IMR-90 (cell line): ENCODE data around the gene SH2D1B. TPM values are rescaled to one million over a fixed set of nuclear protein-coding genes. Genes with fewer than 3 reads are reported as not detected.

Source experiments
- ATAC-seq: fragments of 200-7000 bp; cut with Tn5 transposase; 2 replicates; pipeline ENCODE4 v1.9.1; 2020; ENCODE audit warnings: low read depth, mild to moderate bottlenecking, moderate library complexity
- BruUV-seq: library from RNA; stranded (reverse); fragments of 400-500 nt; replicated peaks from 2 replicates; lab custom pipeline; 2021; lab: Mats Ljungman, UMichigan
- CTCF ChIA-PET: fragments of 300-600 bp; formaldehyde crosslinking; extraction: SDS; loops from one replicate; lab custom pipeline; 2021; ENCODE audit warnings: antibody characterized with exemption; lab: Yijun Ruan, JAX
- POLR2A ChIA-PET: fragments of 300-600 bp; sonication (Branson Sonifier 250); formaldehyde crosslinking; loops from one replicate; lab custom pipeline; 2022; ENCODE audit warnings: antibody characterized with exemption; ENCODE audit not compliant: unreplicated experiment; lab: Charles Lee
- DNase-seq: peaks from one replicate; pipeline ENCODE4 v3.0.0; 2013
- H2AFZ ChIP-seq: replicated peaks from 2 replicates; pipeline ENCODE3; 2013; ENCODE audit warnings: low read length, mild to moderate bottlenecking; ENCODE audit not compliant: poor library complexity
- H2AK5ac ChIP-seq: 2 replicates; pipeline ENCODE4 v1.6.1; 2013; ENCODE audit warnings: low read depth, low read length, inconsistent platforms
- H2AK9ac ChIP-seq: replicated peaks from 2 replicates; pipeline ENCODE3; 2013; ENCODE audit warnings: mild to moderate bottlenecking, low read depth, low read length, moderate library complexity; ENCODE audit not compliant: poor library complexity
- H2BK120ac ChIP-seq: 2 replicates; pipeline ENCODE4 v1.6.1; 2013; ENCODE audit warnings: low read depth, low read length, inconsistent platforms
- H2BK15ac ChIP-seq: 3 replicates; pipeline ENCODE4 v1.6.1; 2013; ENCODE audit warnings: low read depth, low read length, inconsistent platforms
- H2BK20ac ChIP-seq: 2 replicates; pipeline ENCODE4 v1.6.1; 2013; ENCODE audit warnings: low read depth, mild to moderate bottlenecking, inconsistent platforms, low read length, moderate library complexity
- H2BK5ac ChIP-seq: 2 replicates; pipeline ENCODE4 v1.6.1; 2013; ENCODE audit warnings: mild to moderate bottlenecking, low read depth, low read length, inconsistent platforms; ENCODE audit not compliant: poor library complexity, severe bottlenecking
- H3K14ac ChIP-seq: replicated peaks from 2 replicates; pipeline ENCODE4 v1.6.1; 2013; ENCODE audit warnings: low read depth, low read length, inconsistent platforms
- H3K18ac ChIP-seq: 2 replicates; pipeline ENCODE4 v1.6.1; 2013; ENCODE audit warnings: low read depth, low read length, control low read depth
- H3K23ac ChIP-seq: 2 replicates; pipeline ENCODE4 v1.6.1; 2013; ENCODE audit warnings: low read depth, low read length, inconsistent platforms
- H3K27ac ChIP-seq: 2 replicates; pipeline ENCODE4 v1.5.1; 2013; ENCODE audit warnings: mild to moderate bottlenecking, control low read depth, low read length; ENCODE audit not compliant: insufficient read depth
- H3K27me3 ChIP-seq: 2 replicates; pipeline ENCODE4 v1.6.1; 2013; ENCODE audit warnings: low read length; ENCODE audit not compliant: control insufficient read depth, insufficient read depth
- H3K36me3 ChIP-seq: 2 replicates; pipeline ENCODE4 v1.6.1; 2013; ENCODE audit warnings: low read length, mixed read lengths; ENCODE audit not compliant: control insufficient read depth, insufficient read depth
- H3K4ac ChIP-seq: 2 replicates; pipeline ENCODE4 v1.6.1; 2013; ENCODE audit warnings: low read depth, low read length, inconsistent platforms
- H3K4me1 ChIP-seq: 2 replicates; pipeline ENCODE4 v1.6.1; 2013; ENCODE audit warnings: low read length, mixed read lengths; ENCODE audit not compliant: control insufficient read depth, insufficient read depth
- H3K4me2 ChIP-seq: 2 replicates; pipeline ENCODE4 v1.6.1; 2013; ENCODE audit warnings: low read depth, mild to moderate bottlenecking, control low read depth, low read length, moderate library complexity
- H3K4me3 ChIP-seq: 2 replicates; pipeline ENCODE4 v1.5.1; 2013; ENCODE audit warnings: low read depth, mild to moderate bottlenecking, control low read depth, low read length, moderate library complexity; ENCODE audit not compliant: insufficient read depth
- H3K56ac ChIP-seq: 2 replicates; pipeline ENCODE4 v1.6.1; 2013; ENCODE audit warnings: low read length, inconsistent platforms; ENCODE audit not compliant: insufficient read depth; ENCODE audit errors: extremely low read depth
- H3K79me1 ChIP-seq, 2 experiments: 2 replicates each; pipeline ENCODE4 v1.6.1; 2013; ENCODE audit warnings: low read length in 2 of 2, inconsistent platforms in 1 of 2, low read depth in 1 of 2
- H3K9ac ChIP-seq: 2 replicates; pipeline ENCODE4 v1.6.1; 2013; ENCODE audit warnings: low read depth, low read length, control low read depth
- H3K9me1 ChIP-seq: 2 replicates; pipeline ENCODE4 v1.6.1; 2013; ENCODE audit warnings: low read length, inconsistent platforms; ENCODE audit not compliant: insufficient read depth
- H3K9me3 ChIP-seq: 2 replicates; pipeline ENCODE4 v1.6.1; 2013; ENCODE audit warnings: low read length; ENCODE audit not compliant: control insufficient read depth, insufficient read depth
- H4K20me1 ChIP-seq: 2 replicates; pipeline ENCODE4 v1.6.1; 2013; ENCODE audit warnings: low read length, inconsistent platforms; ENCODE audit not compliant: insufficient read depth
- H4K5ac ChIP-seq: 2 replicates; pipeline ENCODE4 v1.6.1; 2013; ENCODE audit warnings: mild to moderate bottlenecking, low read depth, low read length, control low read depth
- H4K8ac ChIP-seq, 2 experiments: 2 replicates each; pipeline ENCODE4 v1.6.1; 2013; ENCODE audit warnings: low read depth in 2 of 2, low read length in 2 of 2, control low read depth in 1 of 2, inconsistent platforms in 1 of 2
- H4K91ac ChIP-seq: 2 replicates; pipeline ENCODE4 v1.6.1; 2013; ENCODE audit warnings: low read depth, low read length, inconsistent platforms; ENCODE audit not compliant: insufficient read depth
- ELK1 ChIP-seq: fragments of 150-350 bp; IDR thresholded peaks from 2 replicates; pipeline ENCODE4 v1.6.1; 2016; ENCODE audit warnings: low read depth, mild to moderate bottlenecking, low read length, moderate library complexity, borderline replicate concordance
- FOS ChIP-seq: fragments of 150-350 bp; IDR thresholded peaks from 2 replicates; pipeline ENCODE4 v1.6.1; 2016; ENCODE audit warnings: low read depth, low read length
- MAFK ChIP-seq: IDR thresholded peaks from 2 replicates; pipeline ENCODE4 v1.6.1; 2012; ENCODE audit warnings: low read depth, low read length, improper control_type of control experiment
- MAZ ChIP-seq: IDR thresholded peaks from 2 replicates; pipeline ENCODE4 v1.6.1; 2012; ENCODE audit warnings: low read depth, mild to moderate bottlenecking, low read length, improper control_type of control experiment, moderate library complexity, borderline replicate concordance
- MXI1 ChIP-seq: IDR thresholded peaks from 2 replicates; pipeline ENCODE4 v1.6.1; 2012; ENCODE audit warnings: low read depth, mild to moderate bottlenecking, low read length, moderate library complexity, borderline replicate concordance
- POLR2A ChIP-seq: IDR thresholded peaks from 2 replicates; pipeline ENCODE4 v1.6.1; 2012; ENCODE audit warnings: mild to moderate bottlenecking, low read depth, low read length
- RAD21 ChIP-seq: IDR thresholded peaks from 2 replicates; pipeline ENCODE4 v1.6.1; 2012; ENCODE audit warnings: low read length, improper control_type of control experiment
- RFX5 ChIP-seq: IDR thresholded peaks from 2 replicates; pipeline ENCODE4 v1.8.0; 2012; ENCODE audit warnings: low read depth, mild to moderate bottlenecking, low read length, moderate library complexity
- dilution Hi-C: fragments of 300-500 bp; cut with HindIII; formaldehyde crosslinking; loops from one replicate; pipeline ENCODE4 v1.14.3; 2018; ENCODE audit warnings: low sequenced_read_pairs; ENCODE audit not compliant: unreplicated experiment
- in situ Hi-C: fragments of 300-500 bp; cut with MboI; formaldehyde crosslinking; loops from 3 replicates; pipeline ENCODE4 v1.14.3; 2019; ENCODE audit warnings: low sequenced_read_pairs, inconsistent platforms, mixed read lengths
- intact Hi-C: fragments of 100-400 bp; cut with micrococcal nuclease; formaldehyde crosslinking; loops from 2 replicates; pipeline ENCODE4 v1.10.0; 2022
- polyA plus RNA-seq, 3 experiments: library from polyadenylated mRNA; depleted of rRNA; stranded (reverse); fragments of >200 nt; gene quantifications; 2 replicates each; pipeline ENCODE4 v1.2.3, GENCODE V29; 2012; ENCODE audit warnings: low replicate concordance in 1 of 3
- total RNA-seq: library from RNA; depleted of rRNA; stranded (reverse); fragments of >200 nt; gene quantifications from 2 replicates; pipeline ENCODE4 v1.2.3, GENCODE V29; 2012
- TF ChIP-seq, protein P1 (sequence below): conservative IDR thresholded peaks from 2 replicates; pipeline ENCODE4 v1.5.1; 2012; ENCODE audit warnings: mild to moderate bottlenecking, low read depth, low read length, improper control_type of control experiment

SH2D1B gene
- total and polyA plus RNA-seq, 2 of the 4 experiments (the other 2 are of a cell fraction): 0.03 to 0.18 TPM

DNA sequence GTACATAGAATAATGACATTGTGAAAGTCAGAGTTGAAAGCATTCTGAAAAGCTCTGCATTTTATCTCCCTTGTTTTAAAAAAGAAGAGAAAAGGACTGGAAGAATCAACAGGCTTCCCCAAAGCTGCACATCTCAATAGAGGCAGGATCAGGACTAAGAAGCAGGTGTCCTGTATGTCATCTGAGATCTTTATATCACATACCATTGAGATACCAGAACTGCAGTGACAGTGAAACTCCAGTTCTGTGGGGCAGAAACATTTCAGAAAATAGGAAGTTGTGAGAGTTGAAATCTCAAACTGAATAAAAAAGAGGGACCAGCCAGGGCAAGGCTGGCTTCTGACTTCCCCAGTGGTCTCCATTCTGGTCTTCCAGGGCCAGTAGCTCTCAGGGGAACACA, 33.0 kb upstream of the SH2D1B start:
- Histone ChIP-seq H3K27me3 (peaks cover 12% of the 10 kb centered on the region), H3K4me1 (no peaks in the 10 kb centered on the region), H4K5ac (no peak overlapping the region), H3K4me3 (no peak overlapping the region), H3K9me1 (no peaks in the 10 kb centered on the region), H2BK15ac (no peak overlapping the region), H3K23ac (no peak overlapping the region), H3K9me3 (no peaks in the 10 kb centered on the region), H2AK9ac (no peak overlapping the region), H3K27ac (no peak overlapping the region), H2BK120ac (no peak overlapping the region), H4K20me1 (no peaks in the 10 kb centered on the region), H3K36me3 (no peaks in the 10 kb centered on the region), H4K8ac (no peak overlapping the region), H3K79me1 (no peaks in the 10 kb centered on the region), H2AK5ac (no peak overlapping the region), H4K91ac (no peak overlapping the region), H2BK5ac (no peak overlapping the region), H2AFZ (no peak overlapping the region), H3K56ac (no peak overlapping the region), H3K18ac (no peak overlapping the region), H3K4me2 (no peak overlapping the region), H3K9ac (no peak overlapping the region), H3K14ac (no peak overlapping the region), H2BK20ac (no peak overlapping the region), H3K4ac (no peak overlapping the region)
- DNase-seq (no peak), ATAC-seq (no peak)
- intact Hi-C loops (no loop called here), dilution Hi-C loops (no loop called here), in situ Hi-C loops (no loop called here)
- BruUV-seq: no TSS peak
- ChIA-PET POLR2A (no interaction called here), CTCF (interaction anchor here (0.7 kb wide), 1 partner anchor 12 kb away, joined by 3 read pairs; no protein-coding TSS in a partner anchor)
- no peak for TF ChIP-seq RFX5
- TF ChIP-seq RAD21: no peak
- TF ChIP-seq MAFK: no peak
- TF ChIP-seq MXI1: no peak
- TF ChIP-seq FOS: no peak
- TF ChIP-seq ELK1: no peak
- no peak for TF ChIP-seq MAZ
- TF ChIP-seq POLR2A: no peak
- TF ChIP-seq, protein P1, sequence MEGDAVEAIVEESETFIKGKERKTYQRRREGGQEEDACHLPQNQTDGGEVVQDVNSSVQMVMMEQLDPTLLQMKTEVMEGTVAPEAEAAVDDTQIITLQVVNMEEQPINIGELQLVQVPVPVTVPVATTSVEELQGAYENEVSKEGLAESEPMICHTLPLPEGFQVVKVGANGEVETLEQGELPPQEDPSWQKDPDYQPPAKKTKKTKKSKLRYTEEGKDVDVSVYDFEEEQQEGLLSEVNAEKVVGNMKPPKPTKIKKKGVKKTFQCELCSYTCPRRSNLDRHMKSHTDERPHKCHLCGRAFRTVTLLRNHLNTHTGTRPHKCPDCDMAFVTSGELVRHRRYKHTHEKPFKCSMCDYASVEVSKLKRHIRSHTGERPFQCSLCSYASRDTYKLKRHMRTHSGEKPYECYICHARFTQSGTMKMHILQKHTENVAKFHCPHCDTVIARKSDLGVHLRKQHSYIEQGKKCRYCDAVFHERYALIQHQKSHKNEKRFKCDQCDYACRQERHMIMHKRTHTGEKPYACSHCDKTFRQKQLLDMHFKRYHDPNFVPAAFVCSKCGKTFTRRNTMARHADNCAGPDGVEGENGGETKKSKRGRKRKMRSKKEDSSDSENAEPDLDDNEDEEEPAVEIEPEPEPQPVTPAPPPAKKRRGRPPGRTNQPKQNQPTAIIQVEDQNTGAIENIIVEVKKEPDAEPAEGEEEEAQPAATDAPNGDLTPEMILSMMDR: no peak
